Cardiac muscle cell (in vitro differentiated cells and primary cell): ENCODE results near the gene PRKG1. TPM values are rescaled to one million over a fixed set of nuclear protein-coding genes. Genes with fewer than 3 reads are reported as not detected.

Experiments used
- DNase-seq, 2 donors: peaks; one replicate each; pipeline versions ENCODE4 v3.0.0 to v3.0.0-alpha.2; 2010 to 2017; ENCODE audit warnings: low read depth in 1 of 2, low spot score in 1 of 2
- H3K27ac ChIP-seq: fragments of 200-600 bp; sonication (generic); 2 replicates; pipeline ENCODE4 v1.5.1; 2016
- H3K27me3 ChIP-seq: fragments of 200-600 bp; sonication (generic); 2 replicates; pipeline ENCODE4 v1.6.0; 2016; ENCODE audit warnings: control low read depth
- H3K36me3 ChIP-seq: fragments of 200-600 bp; sonication (generic); 2 replicates; pipeline ENCODE4 v1.5.1; 2016; ENCODE audit warnings: control low read depth
- H3K4me1 ChIP-seq: fragments of 200-600 bp; sonication (generic); 2 replicates; pipeline ENCODE4 v1.8.1; 2017; ENCODE audit warnings: low read depth, mild to moderate bottlenecking, mixed run types
- H3K4me3 ChIP-seq: fragments of 200-600 bp; sonication (generic); 2 replicates; pipeline ENCODE4 v1.5.1; 2016; ENCODE audit warnings: mild to moderate bottlenecking
- H3K9me3 ChIP-seq: fragments of 200-600 bp; sonication (generic); 2 replicates; pipeline ENCODE4 v1.5.1; 2017; ENCODE audit warnings: low read depth, mild to moderate bottlenecking, control low read depth
- CTCF ChIP-seq: IDR thresholded peaks from 2 replicates; pipeline ENCODE4 v1.5.1; 2012; ENCODE audit warnings: low read depth, mild to moderate bottlenecking, low read length
- polyA plus RNA-seq: library from polyadenylated mRNA; unstranded; fragments of >200 nt; fragmentation: Nextera tagmentation; extraction: Ambion mirVana; gene quantifications from 2 replicates; pipeline ENCODE4 v1.2.1, GENCODE V29; 2016
- total RNA-seq: library from RNA; depleted of rRNA; stranded (reverse); fragments of >200 nt; gene quantifications from 2 replicates; pipeline ENCODE4 v1.2.3, GENCODE V29; 2016

The PRKG1 gene
- total and polyA plus RNA-seq, 2 experiments from 2014 or later = 2.9 to 13.3 TPM

- Histone ChIP-seq H3K27ac (no peak overlapping the region), H3K36me3 (no peaks in the 10 kb centered on the region), H3K4me3 (no peak overlapping the region), H3K4me1 (peaks cover 20% of the 10 kb centered on the region), H3K9me3 (no peaks in the 10 kb centered on the region), H3K27me3 (no peaks in the 10 kb centered on the region)
- DNase-seq = no peak
- TF ChIP-seq CTCF = no peak
Observed at GRCh38 chr10:52347327-52347667, 1273.0 kb downstream of the PRKG1 start.

Other genes with a start within 250 kb of the PRKG1 start
- not detected in 2 replicates for gene A1CF, start 188.9 kb upstream of the PRKG1 start, total RNA-seq
- gene A1CF, start 188.9 kb upstream of the PRKG1 start, polyA plus RNA-seq = 0.07 TPM in 1 of 2 replicates, not detected in the other